ENCODE measurements around the gene ELAVL3.

ELAVL3 gene

GRCh38 chr19:11445141-11445540 is 35.7 kb downstream of the ELAVL3 start:
- Histone ChIP-seq H3K9ac (no peak overlapping the region), H3K4me1 (ENCODE audit: low read depth, poor library complexity, severe bottlenecking) (no peaks in the 10 kb centered on the region), H3K4me3 (IDR thresholded peaks at IDR 0.05; ENCODE audit: insufficient read depth, low read depth, low read length) (no peak overlapping the region), H3K27ac (no peak overlapping the region), H3K36me3 (ENCODE audit: insufficient read depth) (no peaks in the 10 kb centered on the region), H3K27me3 (ENCODE audit: insufficient read depth, low read depth) (no peaks in the 10 kb centered on the region), H3K4me2 (no peak overlapping the region), H3K79me2 (ENCODE audit: insufficient read depth, low read depth) (no peaks in the 10 kb centered on the region), H4K20me1 (ENCODE audit: insufficient read depth) (no peaks in the 10 kb centered on the region), H2AFZ (ENCODE audit: low read depth) (no peak overlapping the region)
- TF ChIP-seq CTCF (conservative IDR thresholded peaks at IDR 0.05; ENCODE audit: low read depth, low read length), result no peak

- no peaks in the 10 kb centered on the region for H4K20me1 ChIP-seq (ENCODE audit: insufficient read depth)
- TF ChIP-seq CTCF (conservative IDR thresholded peaks at IDR 0.05; ENCODE audit: low read depth, low read length), result no peak
- no peaks in the 10 kb centered on the region for H3K36me3 ChIP-seq (ENCODE audit: insufficient read depth)
- no peak overlapping the region for H3K4me2 ChIP-seq
- H3K27me3 ChIP-seq (ENCODE audit: insufficient read depth, low read depth), result no peaks in the 10 kb centered on the region
- H3K4me3 ChIP-seq (IDR thresholded peaks at IDR 0.05; ENCODE audit: insufficient read depth, low read depth, low read length), result no peak overlapping the region
- H3K79me2 ChIP-seq (ENCODE audit: insufficient read depth, low read depth), result no peaks in the 10 kb centered on the region
- no peak overlapping the region for H3K27ac ChIP-seq
- H2AFZ ChIP-seq (ENCODE audit: low read depth), result no peak overlapping the region
- H3K4me1 ChIP-seq (ENCODE audit: low read depth, poor library complexity, severe bottlenecking), result no peaks in the 10 kb centered on the region
- no peak overlapping the region for H3K9ac ChIP-seq
Measured at GRCh38 chr19:11444059-11444458, 36.8 kb downstream of the ELAVL3 start.

- H3K4me2 ChIP-seq, result no peak overlapping the region
- H3K27ac ChIP-seq, result no peak overlapping the region
- no peaks in the 10 kb centered on the region; the same call in 1 of the 2 replicates for H3K36me3 ChIP-seq (ENCODE audit: insufficient read depth)
- H3K9ac ChIP-seq, result no peak overlapping the region
- H3K4me1 ChIP-seq (ENCODE audit: low read depth, poor library complexity, severe bottlenecking), result peaks cover 19% of the 10 kb centered on the region
- no peaks in the 10 kb centered on the region for H3K27me3 ChIP-seq (ENCODE audit: insufficient read depth, low read depth)
- TF ChIP-seq CTCF (conservative IDR thresholded peaks at IDR 0.05; ENCODE audit: low read depth, low read length), result no peak
- H2AFZ ChIP-seq (ENCODE audit: low read depth), result no peak overlapping the region
- no peaks in the 10 kb centered on the region for H4K20me1 ChIP-seq (ENCODE audit: insufficient read depth)
- H3K4me3 ChIP-seq (IDR thresholded peaks at IDR 0.05; ENCODE audit: insufficient read depth, low read depth, low read length), result no peak overlapping the region
- H3K79me2 ChIP-seq (ENCODE audit: insufficient read depth, low read depth), result peaks cover 13% of the 10 kb centered on the region
Measured at GRCh38 chr19:11437955-11438354, 42.9 kb downstream of the ELAVL3 start.

- peak overlapping the region; percentile 44; the same call in 1 of the 2 replicates for H2AFZ ChIP-seq (ENCODE audit: low read depth)
- H3K4me2 ChIP-seq, result peak overlapping the region; percentile 87
- peaks cover 19% of the 10 kb centered on the region for H3K4me1 ChIP-seq (ENCODE audit: low read depth, poor library complexity, severe bottlenecking)
- peaks cover 13% of the 10 kb centered on the region for H3K79me2 ChIP-seq (ENCODE audit: insufficient read depth, low read depth)
- H3K4me3 ChIP-seq (IDR thresholded peaks at IDR 0.05; ENCODE audit: insufficient read depth, low read depth, low read length), result no peak overlapping the region
- peak overlapping the region; percentile 51 for H3K27ac ChIP-seq
- no peak for TF ChIP-seq CTCF (conservative IDR thresholded peaks at IDR 0.05; ENCODE audit: low read depth, low read length)
- H3K9ac ChIP-seq, result peak overlapping the region; percentile 76
- H3K36me3 ChIP-seq (ENCODE audit: insufficient read depth), result no peaks in the 10 kb centered on the region; the same call in 1 of the 2 replicates
- H4K20me1 ChIP-seq (ENCODE audit: insufficient read depth), result no peaks in the 10 kb centered on the region
- H3K27me3 ChIP-seq (ENCODE audit: insufficient read depth, low read depth), result no peaks in the 10 kb centered on the region
Measured at GRCh38 chr19:11435833-11436313, 45.0 kb downstream of the ELAVL3 start.

Data from KMS-11 (cell line).